Effector CD8-positive, alpha-beta T cell (primary cell): ENCODE results near the gene CBX2.

Experiments
- DNase-seq: peaks from one replicate; lab custom pipeline; 2025; lab: John Stamatoyannopoulos, UW

The CBX2 gene

GRCh38 chr17:79786930-79787643, 9.1 kb downstream of the CBX2 start:
- no peak for DNase-seq

DNA sequence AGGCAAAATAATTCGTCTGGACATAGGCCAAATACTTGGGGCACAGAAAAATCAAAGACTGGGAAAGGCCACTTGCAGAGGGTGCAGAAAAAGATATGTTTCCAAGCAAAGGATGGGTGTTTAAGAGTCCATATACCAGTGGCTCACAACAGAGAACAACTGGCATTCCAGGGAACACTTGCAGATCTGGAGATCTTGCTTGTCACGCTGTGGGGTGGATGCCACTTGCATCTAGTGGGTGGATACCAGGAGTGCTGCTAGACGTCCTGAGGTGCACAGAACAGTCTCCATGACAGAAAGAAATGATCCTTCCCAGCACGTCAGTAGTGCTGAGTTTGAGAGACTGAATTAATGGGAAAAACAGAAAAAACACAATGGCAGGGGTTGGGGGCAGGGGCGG, 10.5 kb downstream of the CBX2 start:
- no peak for DNase-seq

GRCh38 chr17:79788989-79789942, 11.3 kb downstream of the CBX2 start:
- DNase-seq, result no peak

DNA sequence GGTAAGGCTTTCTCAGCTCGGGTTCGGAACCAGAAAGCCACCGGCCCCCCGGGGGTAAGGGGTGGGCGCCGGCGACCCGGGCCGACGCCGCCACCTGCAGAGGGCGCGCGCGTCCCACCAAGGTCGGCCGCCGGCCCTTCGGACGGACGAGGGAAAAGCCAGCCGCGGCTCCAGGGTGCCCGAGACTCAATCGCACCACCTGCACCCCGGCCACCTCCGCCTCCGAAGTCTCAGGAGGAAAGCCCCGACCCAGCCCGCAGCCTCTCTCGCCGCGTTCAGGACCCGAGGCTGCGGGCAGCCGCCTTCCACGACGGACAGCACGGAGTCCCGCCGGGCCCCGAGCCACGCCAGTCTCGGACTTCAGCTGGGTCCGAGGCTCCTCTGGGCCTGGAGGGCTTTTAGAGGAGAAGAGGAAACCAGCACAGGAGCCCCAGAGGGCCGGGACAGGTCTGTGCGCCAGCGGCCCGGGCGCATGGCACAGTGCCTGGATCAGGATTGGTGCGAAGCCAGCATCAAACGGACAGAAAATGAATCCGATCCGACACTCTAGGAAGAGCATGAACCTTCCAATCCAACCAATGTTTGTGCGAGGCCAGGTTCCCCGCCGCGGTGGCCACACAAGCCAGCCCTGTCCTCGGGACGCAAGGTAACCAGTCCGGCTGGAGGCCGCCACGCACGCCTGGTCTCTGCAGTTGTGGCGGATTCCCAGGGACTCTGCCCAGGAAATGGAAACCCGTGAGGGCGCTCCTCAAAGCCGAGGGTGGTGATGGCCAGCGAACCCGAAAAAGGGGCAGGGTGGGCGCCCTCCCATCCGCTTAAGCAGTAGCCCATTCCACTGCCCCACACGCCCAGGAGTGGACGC, 12.2 kb downstream of the CBX2 start:
- DNase-seq, result no peak

- DNase-seq, result no peak
Measured at GRCh38 chr17:79790805-79791734, 13.1 kb downstream of the CBX2 start.

GRCh38 chr17:79791735-79792161, 13.8 kb downstream of the CBX2 start:
- no peak for DNase-seq

- DNase-seq, result no peak
Measured at GRCh38 chr17:79792341-79792871, 14.5 kb downstream of the CBX2 start.

- DNase-seq, result no peak
Measured at GRCh38 chr17:79792984-79793923, 15.3 kb downstream of the CBX2 start.

DNA sequence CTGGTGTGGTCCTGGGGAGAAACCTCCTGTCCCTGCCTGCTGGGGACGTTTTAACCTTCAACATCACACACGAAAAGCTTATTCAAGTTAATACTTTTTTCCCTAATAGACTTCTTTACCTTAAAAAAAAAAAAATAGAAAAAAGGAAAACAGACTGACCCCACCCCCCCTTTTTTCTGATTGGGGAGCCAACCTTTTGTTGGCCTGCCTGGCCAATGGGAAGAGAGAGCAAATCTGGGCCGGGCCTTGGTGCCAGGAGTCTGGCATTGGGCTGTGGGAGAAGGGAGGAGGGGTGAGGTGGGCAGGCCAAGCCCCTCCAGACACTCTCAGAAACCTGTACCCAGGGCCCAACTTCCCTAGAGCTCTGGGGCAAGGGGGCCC, 16.0 kb downstream of the CBX2 start:
- DNase-seq, result no peak

- no peak for DNase-seq
Measured at GRCh38 chr17:79794659-79795511, 16.9 kb downstream of the CBX2 start.

DNA sequence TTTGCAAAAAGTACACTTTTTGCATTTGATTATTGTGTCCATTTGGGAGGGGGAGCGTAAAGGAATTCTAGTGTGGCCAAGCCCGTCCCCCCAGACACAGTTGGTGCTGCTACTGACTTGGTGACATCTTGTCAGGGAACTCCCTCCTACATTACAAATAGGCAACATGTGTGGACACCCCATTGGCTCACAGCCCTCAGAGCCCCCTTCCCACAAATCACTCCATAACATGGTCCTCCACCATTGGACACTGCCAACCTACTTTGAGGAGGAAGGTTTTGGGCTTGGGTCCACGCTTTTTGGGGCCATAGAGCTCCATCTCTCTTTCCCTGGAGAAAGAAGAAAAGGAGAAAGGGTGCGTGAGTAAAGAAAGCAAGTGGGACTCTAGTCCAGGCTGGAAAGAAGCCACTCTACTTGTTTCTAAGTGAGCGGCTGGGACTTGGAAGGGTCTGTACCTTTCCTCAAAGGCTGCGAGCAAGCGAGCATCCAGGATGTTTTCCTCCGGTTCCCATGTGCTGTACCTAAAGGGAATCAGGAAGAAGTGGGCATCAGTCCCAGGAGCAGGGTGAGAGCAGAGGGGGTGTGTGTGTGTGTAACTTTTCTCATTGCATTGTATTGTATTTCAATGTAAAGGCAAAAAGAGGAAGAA, 18.0 kb downstream of the CBX2 start:
- DNase-seq, result no peak

DNA sequence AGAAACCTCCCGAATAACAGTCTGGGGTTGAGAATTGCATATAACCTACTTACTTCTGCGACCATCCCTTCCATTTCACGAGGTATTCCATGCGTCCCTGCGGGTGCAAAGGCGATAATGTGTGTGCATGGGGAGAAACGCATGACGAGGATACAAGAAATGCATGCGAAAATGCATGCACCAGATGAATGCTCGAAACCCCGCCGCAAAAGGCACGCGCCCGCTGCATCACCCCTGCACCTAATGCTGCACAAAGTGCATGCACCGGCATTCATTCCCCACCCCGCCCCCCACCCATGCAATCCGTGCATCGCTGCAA, 18.5 kb downstream of the CBX2 start:
- DNase-seq, result no peak

- peak; percentile 97 for DNase-seq
Measured at GRCh38 chr17:79796763-79797491, 19.0 kb downstream of the CBX2 start, which contains the start of gene CBX8. TSS of gene CBX8 (minus strand) at chr17:79797077. CDS start at chr17:79796998, 79 bp downstream.

GRCh38 chr17:79797492-79798298, 19.7 kb downstream of the CBX2 start:
- DNase-seq, result peak; percentile 50

DNA sequence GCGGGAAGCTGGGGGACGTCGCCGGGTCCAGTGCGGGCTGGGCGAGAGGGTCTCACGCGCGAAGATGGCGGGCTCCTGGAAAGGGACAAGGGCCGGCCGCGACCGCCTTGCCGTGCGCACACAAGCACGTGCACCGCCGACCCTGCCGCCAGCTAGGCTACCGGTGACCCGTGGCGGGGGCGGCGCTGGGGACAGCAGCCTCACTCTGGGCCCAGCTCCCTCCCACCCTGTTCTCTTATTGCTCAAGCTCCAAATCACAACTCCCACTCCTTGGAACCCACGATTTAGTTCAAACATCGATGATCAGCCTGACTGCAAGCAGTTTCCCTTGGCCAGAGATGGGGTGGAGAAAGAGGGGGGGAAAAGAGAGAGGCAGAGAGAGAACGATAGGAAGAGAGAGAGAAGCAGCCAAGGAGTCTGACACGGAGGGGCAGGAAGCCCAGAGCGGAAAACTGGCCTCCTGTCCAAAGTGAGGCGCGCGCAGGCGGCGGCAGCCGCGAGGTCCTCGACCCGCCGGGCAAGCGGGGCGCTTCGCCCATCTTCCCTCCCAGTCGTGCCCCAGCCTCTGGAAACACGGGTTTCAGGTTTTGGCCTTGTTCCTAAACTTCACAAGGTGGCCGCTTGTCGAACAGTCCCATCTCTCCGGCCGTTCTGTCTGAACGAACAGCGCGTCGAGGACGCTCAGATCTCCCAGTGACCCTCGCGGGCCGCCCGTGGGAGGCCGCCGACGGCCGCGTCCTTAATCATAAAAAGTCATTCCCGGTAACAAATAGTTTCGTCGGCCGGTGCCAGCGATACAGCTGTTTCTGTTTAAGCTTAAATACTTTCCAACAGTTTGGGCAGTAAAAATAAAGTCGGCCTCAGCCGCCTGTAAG, 20.6 kb downstream of the CBX2 start:
- DNase-seq, result no peak

- DNase-seq, result no peak
Measured at GRCh38 chr17:79799174-79799537, 21.2 kb downstream of the CBX2 start.
